K562 (cell line): ENCODE results near the gene GDAP2. TPM values are rescaled to one million over a fixed set of nuclear protein-coding genes. Genes with fewer than 3 reads are reported as not detected.
A peak's percentile ranks its signal among the peaks of the same experiment; 100 is the strongest.

Source experiments
- ATAC-seq: fragments of 200-7000 bp; cut with Tn5 transposase; 3 replicates; pipeline ENCODE4 v1.9.1; 2020; ENCODE audit warnings: moderate library complexity
- BruUV-seq: library from RNA; stranded (reverse); fragments of 400-500 nt; replicated peaks from 2 replicates; lab custom pipeline; 2021; lab: Mats Ljungman, UMichigan
- CTCF ChIA-PET: fragments of 300-600 bp; formaldehyde crosslinking; extraction: SDS; loops from one replicate; lab custom pipeline; 2021; ENCODE audit warnings: low intra/inter-chr PET ratio; lab: Yijun Ruan, JAX
- POLR2A ChIA-PET: fragments of 300-600, 350-650 bp; sonication (Branson Sonifier 250); formaldehyde crosslinking; extraction: SDS; loops from one replicate; lab custom pipeline; 2021; ENCODE audit warnings: antibody characterized with exemption, inconsistent platforms; lab: Yijun Ruan, JAX
- DNase-seq, 4 experiments: peaks; one replicate each; pipeline versions ENCODE4 v3.0.0 to v3.0.0-alpha.2; 2011 to 2018; ENCODE audit warnings: low spot score in 3 of 4, mixed read lengths in 3 of 4; ENCODE audit errors: extremely low read depth in 1 of 4
- FAIRE-seq: peaks from 2 replicates; lab custom pipeline; 2011; peaks lifted over from hg19 to GRCh38; lab: Jason Lieb, UNC
- H2AFZ ChIP-seq: 2 replicates; pipeline ENCODE4 v1.6.0; 2011; ENCODE audit warnings: low read depth, low read length, control low read depth, inconsistent platforms
- H3K27ac ChIP-seq: fragments of 200-600 bp; 3 replicates; pipeline ENCODE4 v1.8.0; 2011; ENCODE audit warnings: low read depth, mild to moderate bottlenecking, control low read depth, inconsistent platforms, low read length, moderate library complexity, mixed read lengths; ENCODE audit errors: extremely low read depth
- H3K27me3 ChIP-seq, 2 experiments: fragments of 300-600 bp in 1 of 2; 2 replicates in 1 of 2; 3 replicates in 1 of 2; pipeline versions ENCODE4 v1.6.0 to v1.8.0; 2011; ENCODE audit warnings: inconsistent platforms in 2 of 2, low read length in 2 of 2, mild to moderate bottlenecking in 1 of 2, mixed read lengths in 1 of 2, moderate library complexity in 1 of 2; ENCODE audit not compliant: control insufficient read depth in 2 of 2, insufficient read depth in 2 of 2
- H3K36me3 ChIP-seq: fragments of 300-600 bp; 3 replicates; pipeline ENCODE4 v1.8.0; 2011; ENCODE audit warnings: mild to moderate bottlenecking, low read length, inconsistent platforms; ENCODE audit not compliant: control insufficient read depth, insufficient read depth
- H3K4me1 ChIP-seq, 2 experiments: fragments of 200-600 bp in 1 of 2; replicated peaks in 1 of 2; 2 replicates in 1 of 2; 3 replicates in 1 of 2; pipeline versions ENCODE4 v1.5.1 to v1.8.0; 2011; ENCODE audit warnings: inconsistent platforms in 2 of 2, low read length in 2 of 2, mild to moderate bottlenecking in 1 of 2, mixed read lengths in 1 of 2, moderate library complexity in 1 of 2; ENCODE audit not compliant: control insufficient read depth in 2 of 2, insufficient read depth in 2 of 2
- H3K4me2 ChIP-seq: 2 replicates; pipeline ENCODE4 v1.6.1; 2011; ENCODE audit warnings: low read length, control low read depth, inconsistent platforms, mixed read lengths; ENCODE audit not compliant: insufficient read depth
- H3K4me3 ChIP-seq: fragments of 200-600 bp; sonication (generic), shearing (Covaris generic); 2 replicates; pipeline ENCODE4 v1.5.1; 2016; ENCODE audit warnings: control low read depth, inconsistent platforms
- H3K79me2 ChIP-seq: fragments of 200-600 bp; 3 replicates; pipeline ENCODE4 v1.8.0; 2011; ENCODE audit warnings: low read length, inconsistent platforms; ENCODE audit not compliant: control insufficient read depth, insufficient read depth
- H3K9ac ChIP-seq, 2 experiments: 2 replicates each; pipeline versions ENCODE4 v1.6.0 to v1.6.1; 2011; ENCODE audit warnings: low read depth in 2 of 2, low read length in 2 of 2, control low read depth in 1 of 2, inconsistent platforms in 1 of 2, mild to moderate bottlenecking in 1 of 2, mixed read lengths in 1 of 2; ENCODE audit not compliant: insufficient read depth in 1 of 2
- H3K9me1 ChIP-seq: one replicate; pipeline ENCODE4 v1.6.0; 2011; ENCODE audit warnings: inconsistent platforms, mild to moderate bottlenecking, low read length, moderate library complexity; ENCODE audit not compliant: control insufficient read depth, insufficient read depth
- H3K9me3 ChIP-seq: replicated peaks from 2 replicates; pipeline ENCODE4 v1.5.1; 2011; ENCODE audit warnings: low read depth, low read length, inconsistent platforms; ENCODE audit not compliant: control insufficient read depth, insufficient read depth
- H4K20me1 ChIP-seq: replicated peaks from 2 replicates; pipeline ENCODE4 v1.6.1; 2011; ENCODE audit warnings: low read length, inconsistent platforms, mixed read lengths; ENCODE audit not compliant: control insufficient read depth, insufficient read depth
- BCL6 ChIP-seq: fragments of 250-450 bp; sonication (Bioruptor Pico); IDR thresholded peaks from 2 replicates; pipeline ENCODE4 v1.4.0; 2020
- NFIC ChIP-seq: fragments of 450-650 bp; IDR thresholded peaks from 2 replicates; pipeline ENCODE4 v1.6.1; 2017; ENCODE audit warnings: mild to moderate bottlenecking, inconsistent platforms
- ZNF253 ChIP-seq: fragments of 250-450 bp; sonication (Bioruptor Pico); conservative IDR thresholded peaks from 2 replicates; pipeline ENCODE4 v1.6.1; 2021; ENCODE audit warnings: mild to moderate bottlenecking
- WGBS: fragments of 100-300 bp; shearing (Covaris generic); methylation state at CpG from one replicate; pipeline ENCODE4 v1.1.6; 2016; ENCODE audit warnings: low coverage, mixed read lengths; ENCODE audit not compliant: insufficient coverage; ENCODE audit errors: missing lambda C conversion rate; 5-methylcytosine and 5-hydroxymethylcytosine counted together
- in situ Hi-C: fragments of 300-500 bp; cut with MboI; formaldehyde crosslinking; loops from 4 replicates; pipeline ENCODE4 v1.15.0; 2018; ENCODE audit warnings: inconsistent platforms, mixed read lengths
- intact Hi-C: fragments of 100-400 bp; cut with micrococcal nuclease; formaldehyde crosslinking; loops from 2 replicates; pipeline ENCODE4 v1.14.2; 2022
- polyA plus RNA-seq, 8 experiments: library from polyadenylated mRNA; depleted of rRNA in 4 of 8; stranded (reverse) in 5 of 8; unstranded in 3 of 8; fragments of >200 nt; fragmentation: Nextera tagmentation in 2 of 8; fragmentation: Illumina TruSeq in 1 of 8; extraction: Ambion mirVana in 2 of 8; extraction: Trizol in 1 of 8; gene quantifications; 2 replicates each; pipeline versions ENCODE4 v1.2.1 to v1.2.3, GENCODE V29; 2011 to 2014; ENCODE audit warnings: inconsistent platforms in 1 of 8, missing spikeins in 1 of 8
- total RNA-seq, 7 experiments: library from RNA; depleted of rRNA in 6 of 7; stranded (reverse); fragments of >200 nt in 6 of 7; fragmentation: Illumina TruSeq in 2 of 7; extraction: Trizol in 2 of 7; gene quantifications; 2 replicates each; pipeline versions ENCODE4 v1.2.1 to v1.2.3, GENCODE V29; 2011 to 2021; ENCODE audit warnings: low replicate concordance in 1 of 7

The GDAP2 gene
- total and polyA plus RNA-seq, 9 of the 15 experiments (the other 6 are each of a cell fraction or from before 2014, with no cell fraction given), result 4.1 to 23.1 (median 13.2) TPM

GRCh38 chr1:117820694-117821381, 108.6 kb downstream of the GDAP2 start:
- in situ Hi-C loops, result no loop called here
- Histone ChIP-seq H3K9me3 (0 out of 2 replicates have a peak, but pooled peaks cover 6% of the 10 kb centered on the region), H3K4me3 (no peak overlapping the region), H3K36me3 (no peaks in the 10 kb centered on the region), H3K9ac (no peak overlapping the region), H3K4me2 (no peak overlapping the region), H3K9me1 (no peaks in the 10 kb centered on the region), H4K20me1 (no peaks in the 10 kb centered on the region), H3K27ac (no peak overlapping the region), H3K4me1 (peaks cover 0 to 6% of the 10 kb centered on the region in 2 experiments; a peak in 3 of 5 replicates), H3K27me3 (peaks cover 0 to 17% of the 10 kb centered on the region in 2 experiments; a peak in 2 of 5 replicates), H3K79me2 (no peaks in the 10 kb centered on the region), H2AFZ (0 out of 2 replicates have a peak overlapping the region, but pooled peaks have one; percentile 21)
- no peak for TF ChIP-seq BCL6
- peak; percentile 65 for TF ChIP-seq NFIC
- DNase-seq, result no peak
- peak; percentile 13; the same call in 2 of the 3 replicates for ATAC-seq
- 10% methylated on average over 7 of the region's 7 CpGs for WGBS
- FAIRE-seq, result no peak
- no TSS peak for BruUV-seq
- ChIA-PET POLR2A (interaction anchor here (1.3 kb wide), 1 partner anchor 11 kb away, joined by 3 read pairs; no protein-coding TSS in a partner anchor), CTCF (no interaction called here)
- intact Hi-C loops, result no loop called here

- no peak for TF ChIP-seq ZNF253
- no peak for ATAC-seq
- Histone ChIP-seq H3K27ac (no peak overlapping the region), H3K36me3 (no peaks in the 10 kb centered on the region), H3K27me3 (peaks cover 0 to 17% of the 10 kb centered on the region in 2 experiments; a peak in 2 of 5 replicates), H3K79me2 (no peaks in the 10 kb centered on the region), H3K9ac (no peak overlapping the region), H4K20me1 (no peaks in the 10 kb centered on the region), H3K4me3 (no peak overlapping the region), H3K4me1 (peaks cover 0 to 6% of the 10 kb centered on the region in 2 experiments; a peak in 3 of 5 replicates), H2AFZ (no peak overlapping the region), H3K9me1 (no peaks in the 10 kb centered on the region), H3K4me2 (no peak overlapping the region), H3K9me3 (0 out of 2 replicates have a peak, but pooled peaks cover 6% of the 10 kb centered on the region)
- DNase-seq, result no peak
- 5% methylated on average over 2 of the region's 2 CpGs for WGBS
- CTCF ChIA-PET, result no interaction called here
- no peak for FAIRE-seq
- BruUV-seq, result no TSS peak
- in situ Hi-C loops, result no loop called here
- POLR2A ChIA-PET, result no interaction called here
- intact Hi-C loops, result no loop called here
These were observed 109.3 kb downstream of the GDAP2 start for GRCh38 chr1:117820096-117820495.
